ENCODE data around the gene NR2F1-AS1.
"Not testable (repeated sequence)": the region's sequence is repeated elsewhere in the genome, so short reads cannot be mapped to it uniquely, and the experiment has no call there.

Gene NR2F1-AS1

GRCh38 chr5:93512799-93513198, 68.2 kb downstream of the NR2F1-AS1 start:
- FAIRE-seq = no peak

DNA sequence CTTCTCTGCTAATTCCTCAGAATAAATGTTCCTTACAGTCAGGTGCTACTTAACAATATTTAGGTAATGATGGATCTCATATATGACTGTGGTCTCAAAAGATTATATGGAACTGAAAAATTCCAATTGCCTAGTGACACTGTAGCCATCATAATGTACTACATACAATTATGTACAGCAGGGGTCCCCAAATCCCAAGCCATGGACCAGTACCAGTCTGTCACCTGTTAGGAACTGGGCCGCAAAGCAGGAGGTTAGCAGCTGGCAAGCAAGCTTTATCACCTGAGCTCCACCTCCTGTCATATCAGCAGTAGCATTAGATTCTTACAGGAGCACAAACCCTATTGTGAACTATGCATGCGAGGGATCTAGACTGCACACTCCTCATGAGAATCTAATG, 69.6 kb downstream of the NR2F1-AS1 start:
- FAIRE-seq = no peak

GRCh38 chr5:93510626-93511380, 70.2 kb downstream of the NR2F1-AS1 start:
- no peak for FAIRE-seq

- not testable (repeated sequence) for FAIRE-seq
Measured at GRCh38 chr5:93505553-93505952, 75.5 kb downstream of the NR2F1-AS1 start.

GRCh38 chr5:93503598-93504067, 77.4 kb downstream of the NR2F1-AS1 start:
- no peak for FAIRE-seq

GRCh38 chr5:93497096-93497495, 83.9 kb downstream of the NR2F1-AS1 start:
- no peak for FAIRE-seq

GRCh38 chr5:93479982-93480509, 101.0 kb downstream of the NR2F1-AS1 start:
- FAIRE-seq = no peak

DNA sequence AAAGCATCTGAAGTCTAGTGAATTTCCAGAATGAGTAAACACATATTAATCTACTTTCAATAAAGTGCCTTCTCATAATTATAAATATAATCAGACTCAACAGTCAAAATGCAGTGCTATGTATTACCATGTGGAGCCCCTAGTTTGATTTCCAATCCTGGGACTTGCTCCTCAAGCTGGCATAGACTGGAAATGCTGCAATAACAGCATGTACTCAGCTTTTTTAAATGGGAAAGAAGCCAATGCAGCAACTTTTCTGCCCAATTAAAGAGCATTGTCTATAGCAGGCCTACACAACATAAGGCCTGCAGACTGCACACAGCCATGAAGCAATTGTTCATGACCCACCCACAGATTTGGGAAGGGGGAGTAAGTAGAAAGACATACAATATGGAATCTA, 103.2 kb downstream of the NR2F1-AS1 start:
- FAIRE-seq = no peak

- no peak for FAIRE-seq
Measured at GRCh38 chr5:93476251-93476742, 104.7 kb downstream of the NR2F1-AS1 start.

- FAIRE-seq = no peak
Measured at GRCh38 chr5:93462916-93463315, 118.1 kb downstream of the NR2F1-AS1 start.

- no peak for FAIRE-seq
Measured at GRCh38 chr5:93461756-93462155, 119.3 kb downstream of the NR2F1-AS1 start.

DNA sequence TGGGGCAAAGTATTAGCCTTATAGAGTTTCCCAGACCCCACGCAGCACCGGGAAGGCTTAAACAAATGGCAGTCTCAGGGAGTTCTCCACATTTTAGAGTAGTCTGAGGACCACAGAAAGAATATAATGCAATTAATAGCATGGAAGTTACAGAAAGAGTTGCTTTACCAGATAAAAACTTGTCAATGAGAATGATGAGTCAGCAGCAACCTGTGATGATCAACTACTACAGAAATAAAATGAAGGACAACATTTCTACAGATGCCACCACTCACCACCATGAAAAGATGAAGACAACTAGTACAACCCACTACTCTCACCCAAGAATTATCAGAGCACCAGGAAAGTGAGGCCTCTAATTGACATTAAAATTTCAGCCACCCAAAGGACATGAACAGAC, 120.7 kb downstream of the NR2F1-AS1 start:
- no peak for FAIRE-seq

GRCh38 chr5:93456796-93457195, 124.2 kb downstream of the NR2F1-AS1 start:
- FAIRE-seq = not testable (repeated sequence)

DNA sequence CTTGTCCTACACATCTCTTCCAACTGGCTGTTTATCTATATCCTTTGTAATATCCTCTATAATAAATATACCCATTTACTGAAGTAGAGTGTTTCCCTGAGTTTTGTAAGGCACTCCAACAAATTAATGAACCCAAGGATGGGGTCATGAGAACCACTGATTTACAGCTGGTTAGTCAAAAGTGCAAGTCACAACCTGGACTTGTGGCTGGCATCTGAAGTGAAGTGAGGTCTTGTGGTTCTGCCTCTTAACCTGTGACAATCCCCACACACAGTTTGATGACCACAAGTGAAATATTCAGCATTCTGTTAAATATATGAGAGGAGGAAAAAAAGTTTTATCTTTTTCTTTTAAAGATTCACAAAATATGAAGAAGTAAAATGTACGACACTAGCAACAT, 126.1 kb downstream of the NR2F1-AS1 start:
- FAIRE-seq = no peak

GRCh38 chr5:93452255-93452654, 128.8 kb downstream of the NR2F1-AS1 start:
- no peak for FAIRE-seq

DNA sequence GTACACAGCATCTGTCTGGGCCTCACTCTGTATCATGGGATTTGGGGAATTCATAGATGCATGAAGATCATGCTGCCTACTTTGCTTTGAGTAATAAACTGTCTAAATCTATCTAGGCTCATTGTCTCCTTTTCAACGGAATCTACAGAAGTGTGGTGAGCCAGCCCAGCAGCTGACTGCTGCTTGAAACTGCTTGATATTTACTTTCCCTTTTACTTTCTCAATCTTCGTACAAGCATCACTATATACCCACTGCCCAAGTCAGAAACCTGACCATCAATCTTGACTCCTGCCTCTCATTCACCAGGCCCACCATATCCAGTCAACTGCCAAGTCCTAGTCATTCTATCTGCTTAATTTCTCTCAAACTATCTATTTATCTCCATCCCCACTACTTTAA, 142.9 kb downstream of the NR2F1-AS1 start:
- FAIRE-seq = no peak

DNA sequence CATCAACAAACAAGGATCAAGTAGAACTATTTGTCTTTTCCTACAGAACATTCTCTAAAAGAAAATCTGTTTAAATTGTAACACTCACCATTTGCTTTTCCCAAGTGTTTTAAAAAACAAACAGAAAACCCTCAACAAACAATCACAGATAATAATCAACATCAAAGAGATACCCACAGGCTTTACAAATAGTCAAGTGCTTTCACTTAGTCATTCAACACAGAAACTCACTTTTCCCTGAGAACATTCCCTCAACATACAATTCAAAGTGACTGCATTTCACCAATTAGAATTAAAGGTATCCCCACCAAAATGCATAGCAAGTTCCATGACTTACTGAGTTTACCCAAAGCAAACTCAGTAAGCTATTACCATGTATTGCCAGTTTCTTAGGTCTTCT, 144.9 kb downstream of the NR2F1-AS1 start:
- no peak for FAIRE-seq

DNA sequence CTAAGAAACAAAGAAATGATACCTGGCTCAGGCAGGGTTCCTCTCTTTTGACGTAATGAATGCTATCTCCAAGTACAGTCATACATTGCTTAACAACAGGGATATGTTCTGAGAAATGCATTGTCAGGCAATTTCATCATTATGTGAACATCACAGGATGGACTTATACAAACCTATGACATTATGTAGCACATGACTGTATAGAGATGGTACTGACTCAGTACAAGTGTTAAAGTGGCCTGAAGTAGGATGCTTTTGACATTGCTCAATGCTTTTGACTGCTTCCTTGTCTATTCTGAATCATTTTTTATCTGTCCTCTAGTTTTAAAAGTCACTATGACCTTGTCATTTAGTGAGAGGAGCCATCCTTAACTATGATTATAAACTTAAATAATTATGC, 147.6 kb downstream of the NR2F1-AS1 start:
- FAIRE-seq = no peak

GRCh38 chr5:93431250-93431649, 149.8 kb downstream of the NR2F1-AS1 start:
- FAIRE-seq = no peak

DNA sequence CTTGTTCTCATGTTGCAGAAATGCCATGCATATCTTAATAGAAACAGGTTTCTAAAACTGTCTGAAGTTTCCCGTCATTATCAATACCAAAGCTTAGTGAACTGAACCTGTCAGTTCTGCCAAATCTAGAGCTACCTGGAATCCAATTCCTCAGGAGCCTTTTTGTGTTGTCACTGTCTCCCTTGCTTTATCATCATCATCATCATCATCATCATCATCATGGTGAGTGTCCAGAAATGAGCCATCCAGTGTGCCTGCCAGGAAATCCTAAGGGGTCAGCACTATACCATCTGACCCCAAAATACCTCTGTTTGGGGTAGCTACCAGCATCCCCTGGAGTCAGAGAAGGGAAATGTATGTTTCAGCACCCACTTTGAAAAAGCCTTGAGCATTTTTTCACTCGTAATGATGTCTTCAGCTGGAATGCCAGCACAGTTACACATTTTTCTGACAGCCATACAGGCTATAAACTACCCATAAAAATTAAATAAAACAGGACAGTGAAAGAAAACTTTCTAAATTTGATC, 150.3 kb downstream of the NR2F1-AS1 start:
- no peak for FAIRE-seq

- FAIRE-seq = no peak
Measured at GRCh38 chr5:93430118-93430517, 150.9 kb downstream of the NR2F1-AS1 start.

GRCh38 chr5:93428868-93429267, 152.2 kb downstream of the NR2F1-AS1 start:
- no peak for FAIRE-seq

DNA sequence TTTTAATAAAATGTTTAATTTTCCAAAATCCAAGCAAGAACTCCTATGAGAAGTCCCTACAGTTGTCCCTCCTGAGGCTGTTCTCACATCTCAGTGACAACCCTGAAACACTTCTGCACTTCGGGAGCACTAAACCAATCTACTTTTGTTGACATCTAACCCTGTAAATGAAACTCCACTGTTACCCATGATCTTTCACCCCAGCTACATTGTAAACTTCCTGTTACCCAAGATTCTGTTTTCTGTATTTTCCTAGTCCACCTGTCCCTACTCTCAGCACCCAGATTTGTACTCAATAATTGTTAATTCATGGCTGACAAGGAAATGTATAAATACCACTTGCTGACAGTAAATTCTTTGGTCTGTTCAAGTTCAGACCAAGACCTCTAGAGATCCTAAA, 153.7 kb downstream of the NR2F1-AS1 start:
- no peak for FAIRE-seq

DNA sequence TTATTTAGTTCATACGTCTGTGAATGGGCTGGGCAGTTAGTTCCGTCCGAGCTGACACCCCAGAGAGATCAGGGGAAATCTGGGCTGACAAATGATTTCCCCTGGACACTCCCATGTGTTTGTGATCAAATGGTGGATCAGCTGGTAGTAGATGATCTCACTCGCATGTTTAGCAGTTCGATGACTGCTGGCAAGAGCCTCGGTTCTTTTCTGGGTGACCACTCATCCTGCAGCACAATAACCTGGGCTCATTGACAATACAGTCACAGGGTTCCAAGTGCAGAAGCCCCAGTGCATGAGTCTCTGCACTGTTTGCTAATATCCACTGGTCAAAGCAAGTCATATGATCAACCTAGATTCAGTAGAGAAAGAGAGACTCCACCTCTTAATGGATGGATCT, 155.9 kb downstream of the NR2F1-AS1 start:
- no peak for FAIRE-seq
